Smooth muscle cell (in vitro differentiated cells): ENCODE measurements around the gene ITPA. TPM values are rescaled to one million over a fixed set of nuclear protein-coding genes. Genes with fewer than 3 reads are reported as not detected.

Source experiments
- DNase-seq: peaks from one replicate; lab custom pipeline; 2025; ENCODE audit not compliant: unreplicated experiment; lab: John Stamatoyannopoulos, UW
- H2AFZ ChIP-seq: fragments of 200-600 bp; sonication (generic); 2 replicates; pipeline ENCODE4 v1.6.0; 2016; ENCODE audit warnings: antibody characterized with exemption, low read depth, mild to moderate bottlenecking
- H3F3A ChIP-seq: fragments of 200-600 bp; sonication (generic); 2 replicates; pipeline ENCODE4 v1.6.0; 2017; ENCODE audit warnings: antibody characterized with exemption, low read depth
- H3K27ac ChIP-seq: fragments of 200-600 bp; sonication (generic); 2 replicates; pipeline ENCODE4 v1.5.1; 2016; ENCODE audit warnings: low read depth, mild to moderate bottlenecking
- H3K27me3 ChIP-seq: fragments of 200-600 bp; sonication (generic); 2 replicates; pipeline ENCODE4 v1.6.1; 2016; ENCODE audit warnings: low read depth, mild to moderate bottlenecking
- H3K36me3 ChIP-seq: fragments of 200-600 bp; sonication (generic); 2 replicates; pipeline ENCODE4 v1.5.1; 2016; ENCODE audit warnings: low read depth
- H3K4me1 ChIP-seq: fragments of 200-600 bp; sonication (generic); 2 replicates; pipeline ENCODE4 v1.5.1; 2016; ENCODE audit warnings: low read depth
- H3K4me2 ChIP-seq: fragments of 200-600 bp; sonication (generic); 2 replicates; pipeline ENCODE4 v1.6.0; 2016; ENCODE audit warnings: mild to moderate bottlenecking
- H3K4me3 ChIP-seq: fragments of 200-600 bp; sonication (generic); 2 replicates; pipeline ENCODE4 v1.5.1; 2016; ENCODE audit warnings: mild to moderate bottlenecking
- H3K79me2 ChIP-seq: fragments of 200-600 bp; sonication (generic); 2 replicates; pipeline ENCODE4 v1.6.0; 2016; ENCODE audit warnings: low read depth, mild to moderate bottlenecking
- H3K9ac ChIP-seq: fragments of 200-600 bp; sonication (generic); 2 replicates; pipeline ENCODE4 v1.6.0; 2016; ENCODE audit warnings: low read depth
- H3K9me3 ChIP-seq: fragments of 200-600 bp; sonication (generic); replicated peaks from 2 replicates; pipeline ENCODE4 v1.5.1; 2016; ENCODE audit warnings: low read depth
- H4K20me1 ChIP-seq: fragments of 200-600 bp; sonication (generic); 2 replicates; pipeline ENCODE4 v1.6.0; 2016; ENCODE audit warnings: low read depth
- CTCF ChIP-seq: fragments of 200-600 bp; sonication (generic); IDR thresholded peaks from 2 replicates; pipeline ENCODE4 v1.5.1; 2017; ENCODE audit warnings: borderline replicate concordance, mild to moderate bottlenecking, antibody characterized with exemption; ENCODE audit not compliant: insufficient read depth, poor library complexity, severe bottlenecking
- WGBS: methylation state at CpG from one replicate; pipeline ENCODE4 v1.1.7; 2016; ENCODE audit warnings: low lambda C conversion rate; 5-methylcytosine and 5-hydroxymethylcytosine counted together
- polyA plus RNA-seq: library from polyadenylated mRNA; unstranded; fragments of >200 nt; fragmentation: Nextera tagmentation; extraction: Ambion mirVana; gene quantifications from 2 replicates; pipeline ENCODE4 v1.2.1, GENCODE V29; 2016
- total RNA-seq: library from RNA; depleted of rRNA; stranded (reverse); fragments of >200 nt; gene quantifications from 2 replicates; pipeline ENCODE4 v1.2.3, GENCODE V29; 2014

Gene ITPA
- total and polyA plus RNA-seq, 2 experiments from 2014 or later, result 20.4 to 51.6 TPM

DNA sequence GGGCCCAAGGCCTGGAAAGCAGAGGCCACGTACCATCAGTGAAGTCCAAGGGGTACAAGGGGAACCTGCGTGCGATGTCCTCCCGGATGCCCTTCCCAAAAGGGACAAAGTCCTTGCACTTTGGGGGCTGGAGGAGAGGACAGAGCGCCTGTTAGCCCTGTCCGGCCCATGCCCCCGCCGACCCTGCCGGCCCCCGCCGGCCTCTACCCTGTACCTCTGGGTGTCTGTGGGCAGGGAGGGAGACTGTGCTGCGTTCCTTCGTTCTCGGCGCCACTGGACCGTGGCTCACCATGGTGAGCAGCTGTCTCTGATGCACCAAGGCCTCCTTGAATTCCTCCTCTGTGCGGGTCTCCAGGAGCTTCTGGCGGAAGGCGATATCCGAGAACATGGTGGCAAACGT is 21.8 kb downstream of the ITPA start:
- no peak for DNase-seq
- Histone ChIP-seq H3K27me3 (peaks cover 7% of the 10 kb centered on the region), H3K9me3 (no peaks in the 10 kb centered on the region), H2AFZ (no peak overlapping the region), H3K4me3 (no peak overlapping the region), H3F3A (no peaks in the 10 kb centered on the region), H3K9ac (no peak overlapping the region), H3K36me3 (no peaks in the 10 kb centered on the region), H3K27ac (no peak overlapping the region), H3K79me2 (no peaks in the 10 kb centered on the region), H3K4me1 (no peaks in the 10 kb centered on the region), H3K4me2 (no peak overlapping the region), H4K20me1 (no peaks in the 10 kb centered on the region)
- 97% methylated on average over 14 of the region's 21 CpGs for WGBS
- no peak for TF ChIP-seq CTCF

GRCh38 chr20:3231889-3232588 is 22.7 kb downstream of the ITPA start:
- 95% methylated on average over 15 of the region's 15 CpGs for WGBS
- Histone ChIP-seq H3K27me3 (peaks cover 16% of the 10 kb centered on the region), H3K9ac (no peak overlapping the region), H3K27ac (no peak overlapping the region), H3K9me3 (no peaks in the 10 kb centered on the region), H3K4me3 (no peak overlapping the region), H4K20me1 (no peaks in the 10 kb centered on the region), H3K4me2 (no peak overlapping the region), H2AFZ (no peak overlapping the region), H3F3A (no peaks in the 10 kb centered on the region), H3K4me1 (no peaks in the 10 kb centered on the region), H3K36me3 (no peaks in the 10 kb centered on the region), H3K79me2 (no peaks in the 10 kb centered on the region)
- TF ChIP-seq CTCF, result no peak
- DNase-seq, result no peak

- Histone ChIP-seq H3K4me2 (no peak overlapping the region), H3F3A (no peaks in the 10 kb centered on the region), H3K27me3 (peaks cover 29% of the 10 kb centered on the region), H3K27ac (no peak overlapping the region), H3K4me3 (no peak overlapping the region), H3K9me3 (no peaks in the 10 kb centered on the region), H3K36me3 (no peaks in the 10 kb centered on the region), H3K4me1 (peaks cover 6% of the 10 kb centered on the region), H2AFZ (no peak overlapping the region), H3K9ac (no peak overlapping the region), H4K20me1 (no peaks in the 10 kb centered on the region), H3K79me2 (no peaks in the 10 kb centered on the region)
- 95% methylated on average over 32 of the region's 32 CpGs for WGBS
- TF ChIP-seq CTCF, result no peak
- no peak for DNase-seq
These were observed 24.1 kb downstream of the ITPA start for GRCh38 chr20:3233131-3233990.
